HFFc6 (cell line): ENCODE measurements around the gene DRD4. TPM values are rescaled to one million over a fixed set of nuclear protein-coding genes. Genes with fewer than 3 reads are reported as not detected.

Experiments used
- DNase-seq: peaks from one replicate; pipeline ENCODE4 v3.0.0-alpha.2; 2018
- H3K27ac Mint-ChIP-seq: 2 replicates; pipeline ENCODE4 v1.8.0; 2020; ENCODE audit warnings: mild to moderate bottlenecking, mixed read lengths
- H3K27me3 Mint-ChIP-seq: 2 replicates; pipeline ENCODE4 v1.8.0; 2021; ENCODE audit warnings: mild to moderate bottlenecking, moderate library complexity, mixed read lengths; ENCODE audit not compliant: insufficient read depth
- H3K36me3 Mint-ChIP-seq: 2 replicates; pipeline ENCODE4 v1.8.0; 2021; ENCODE audit warnings: low read depth, mixed read lengths
- H3K4me1 Mint-ChIP-seq: 2 replicates; pipeline ENCODE4 v1.8.0; 2020; ENCODE audit warnings: low read depth, mixed read lengths
- H3K4me3 Mint-ChIP-seq: 2 replicates; pipeline ENCODE4 v1.8.0; 2020; ENCODE audit warnings: mild to moderate bottlenecking, moderate library complexity, mixed read lengths
- H3K9me3 Mint-ChIP-seq: 2 replicates; pipeline ENCODE4 v1.8.0; 2020; ENCODE audit warnings: mild to moderate bottlenecking, mixed read lengths
- total RNA-seq, 6 experiments: library from RNA; stranded (reverse); fragmentation: NEBNext Ultra II Directional; extraction: Animal tissue kit (Norgen Biotek cat#: 25700); gene quantifications; 2 replicates in 1 of 6; 3 replicates in 5 of 6; pipeline ENCODE4 v1.2.3, GENCODE V29; 2021
- TF ChIP-seq, protein P1 (sequence below): fragments of 200-600 bp; sonication (generic); IDR thresholded peaks from 2 replicates; pipeline ENCODE4 v1.5.0; 2021; ENCODE audit warnings: antibody characterized with exemption, mild to moderate bottlenecking

DRD4 gene
- total RNA-seq, 6 experiments from 2014 or later, result 0.14 to 0.61 (median 0.38) TPM

DNA sequence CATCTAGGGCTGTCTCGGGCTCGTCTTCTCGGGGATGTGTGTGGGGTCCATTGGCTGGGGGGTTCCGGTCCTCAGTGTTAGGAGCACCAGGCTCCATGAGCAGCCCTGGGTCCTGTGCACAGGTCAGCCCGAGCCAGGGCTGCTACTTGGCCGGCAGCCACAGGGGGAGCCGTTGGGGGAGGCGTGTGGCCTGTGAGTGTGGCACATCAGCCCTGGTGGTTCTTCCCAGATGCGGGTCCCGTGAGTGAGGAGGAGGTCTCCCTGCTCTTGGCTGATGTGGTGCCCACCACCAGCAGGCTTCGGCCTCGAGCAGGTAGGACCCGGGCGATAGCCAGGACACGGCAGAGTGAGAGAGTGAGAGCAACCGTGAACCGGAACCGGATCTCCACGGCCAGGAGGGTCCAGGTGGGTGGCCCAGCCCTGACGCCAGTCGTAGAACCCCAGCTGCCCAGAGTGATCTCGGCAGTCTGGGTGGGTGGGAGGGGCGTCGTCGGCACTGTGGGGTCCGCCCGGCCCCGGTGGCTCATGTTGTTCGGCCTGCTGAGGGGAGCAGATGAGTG, 39.8 kb upstream of the DRD4 start:
- Mint-ChIP-seq H3K36me3 (peaks cover 44% of the 10 kb centered on the region), H3K4me3 (no peak overlapping the region), H3K27me3 (peaks cover 4% of the 10 kb centered on the region), H3K27ac (no peak overlapping the region), H3K9me3 (no peaks in the 10 kb centered on the region), H3K4me1 (no peaks in the 10 kb centered on the region)
- DNase-seq, result no peak
- TF ChIP-seq, protein P1, sequence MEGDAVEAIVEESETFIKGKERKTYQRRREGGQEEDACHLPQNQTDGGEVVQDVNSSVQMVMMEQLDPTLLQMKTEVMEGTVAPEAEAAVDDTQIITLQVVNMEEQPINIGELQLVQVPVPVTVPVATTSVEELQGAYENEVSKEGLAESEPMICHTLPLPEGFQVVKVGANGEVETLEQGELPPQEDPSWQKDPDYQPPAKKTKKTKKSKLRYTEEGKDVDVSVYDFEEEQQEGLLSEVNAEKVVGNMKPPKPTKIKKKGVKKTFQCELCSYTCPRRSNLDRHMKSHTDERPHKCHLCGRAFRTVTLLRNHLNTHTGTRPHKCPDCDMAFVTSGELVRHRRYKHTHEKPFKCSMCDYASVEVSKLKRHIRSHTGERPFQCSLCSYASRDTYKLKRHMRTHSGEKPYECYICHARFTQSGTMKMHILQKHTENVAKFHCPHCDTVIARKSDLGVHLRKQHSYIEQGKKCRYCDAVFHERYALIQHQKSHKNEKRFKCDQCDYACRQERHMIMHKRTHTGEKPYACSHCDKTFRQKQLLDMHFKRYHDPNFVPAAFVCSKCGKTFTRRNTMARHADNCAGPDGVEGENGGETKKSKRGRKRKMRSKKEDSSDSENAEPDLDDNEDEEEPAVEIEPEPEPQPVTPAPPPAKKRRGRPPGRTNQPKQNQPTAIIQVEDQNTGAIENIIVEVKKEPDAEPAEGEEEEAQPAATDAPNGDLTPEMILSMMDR, result peak; percentile 31; the same call in 1 of the 2 replicates

DNA sequence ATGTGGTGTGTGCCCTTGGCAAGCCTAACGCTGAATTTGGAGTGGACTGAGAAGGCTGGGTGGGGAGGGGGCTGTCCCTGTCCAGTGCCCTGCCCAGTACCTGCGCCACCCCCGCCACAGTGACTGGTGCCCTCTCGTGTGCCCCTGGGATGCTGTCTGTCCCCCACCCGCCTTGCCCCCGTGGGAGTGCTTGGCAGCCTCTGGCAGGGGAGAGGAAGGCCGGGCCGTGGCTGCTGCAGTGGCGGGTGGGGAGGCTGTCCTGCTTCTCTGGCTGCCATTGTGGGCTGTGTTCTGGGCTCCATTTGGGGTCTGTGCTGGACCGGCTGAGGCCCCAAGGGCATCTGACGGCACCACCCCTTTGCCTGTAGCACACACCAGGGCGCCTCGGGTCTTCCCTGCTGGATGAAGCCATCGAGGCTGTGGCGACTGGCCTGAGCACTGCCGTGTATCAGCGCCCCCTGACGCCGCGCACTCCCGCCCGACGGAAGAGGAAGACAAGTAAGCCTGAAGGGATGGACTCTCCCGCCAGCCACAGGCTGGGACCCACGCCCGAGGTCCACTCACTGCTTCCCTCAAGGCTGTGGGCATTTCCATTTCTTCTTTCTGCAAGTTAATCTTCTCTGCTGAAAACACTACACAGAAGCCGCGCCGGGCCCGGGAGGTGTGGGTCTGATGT, 38.9 kb upstream of the DRD4 start:
- H3K9me3 Mint-ChIP-seq, result no peaks in the 10 kb centered on the region
- peaks cover 37% of the 10 kb centered on the region for H3K36me3 Mint-ChIP-seq
- H3K27me3 Mint-ChIP-seq, result peaks cover 4% of the 10 kb centered on the region
- H3K4me1 Mint-ChIP-seq, result no peaks in the 10 kb centered on the region
- TF ChIP-seq, protein P1, result no peak
- no peak overlapping the region for H3K4me3 Mint-ChIP-seq
- no peak for DNase-seq
- no peak overlapping the region for H3K27ac Mint-ChIP-seq

DNA sequence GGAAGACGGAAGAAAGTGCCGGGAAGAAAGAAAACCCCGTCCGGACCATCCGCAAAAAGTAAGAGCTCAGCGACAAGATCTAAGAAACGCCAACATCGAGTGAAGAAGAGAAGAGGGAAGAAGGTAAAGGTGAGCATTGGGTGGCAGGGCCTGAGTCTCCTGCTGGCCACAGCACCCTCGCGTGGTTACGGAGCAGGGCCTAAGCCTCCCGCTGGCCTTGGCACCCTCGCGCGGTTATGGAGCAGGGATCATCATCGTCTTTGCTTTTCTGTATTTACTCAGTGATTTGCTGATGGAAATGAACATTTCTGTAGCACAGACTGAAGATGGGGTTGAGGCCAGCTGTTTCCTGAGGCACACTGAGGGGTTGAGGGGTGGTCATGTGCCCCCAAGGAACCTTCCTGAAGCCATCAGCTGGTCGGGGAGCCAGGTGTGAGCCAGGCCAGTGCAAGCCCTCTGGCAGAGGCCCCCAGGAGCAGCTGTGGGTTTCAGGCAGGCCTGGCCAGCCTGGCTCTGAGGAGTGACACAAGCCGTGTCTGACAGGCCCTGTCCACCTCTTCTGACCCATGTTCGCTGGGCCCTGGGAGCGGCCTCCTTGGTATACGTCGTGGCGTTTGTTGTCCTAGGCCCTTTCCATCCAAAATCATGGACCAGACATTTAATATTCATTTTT, 35.4 kb upstream of the DRD4 start:
- DNase-seq, result no peak
- Mint-ChIP-seq H3K27ac (no peak overlapping the region), H3K9me3 (no peaks in the 10 kb centered on the region), H3K4me3 (no peak overlapping the region), H3K27me3 (peaks cover 1% of the 10 kb centered on the region), H3K4me1 (no peaks in the 10 kb centered on the region), H3K36me3 (peaks cover 29% of the 10 kb centered on the region)
- TF ChIP-seq, protein P1, result no peak

GRCh38 chr11:603154-603553, 33.9 kb upstream of the DRD4 start:
- Mint-ChIP-seq H3K4me1 (no peaks in the 10 kb centered on the region), H3K27ac (no peak overlapping the region), H3K27me3 (peaks cover 1% of the 10 kb centered on the region), H3K9me3 (no peaks in the 10 kb centered on the region), H3K4me3 (no peak overlapping the region), H3K36me3 (peaks cover 25% of the 10 kb centered on the region)
- no peak for DNase-seq
- TF ChIP-seq, protein P1, result no peak

- H3K27me3 Mint-ChIP-seq, result peaks cover 1% of the 10 kb centered on the region
- no peak overlapping the region for H3K4me3 Mint-ChIP-seq
- peaks cover 20% of the 10 kb centered on the region for H3K36me3 Mint-ChIP-seq
- H3K27ac Mint-ChIP-seq, result no peak overlapping the region
- H3K9me3 Mint-ChIP-seq, result no peaks in the 10 kb centered on the region
- H3K4me1 Mint-ChIP-seq, result no peaks in the 10 kb centered on the region
- TF ChIP-seq, protein P1, result no peak
- no peak for DNase-seq
Measured at GRCh38 chr11:605286-606129, 31.6 kb upstream of the DRD4 start.
